ENCODE data around the gene NDUFS5.
"Not testable (repeated sequence)": the region's sequence is repeated elsewhere in the genome, so short reads cannot be mapped to it uniquely, and the experiment has no call there.

The NDUFS5 gene

GRCh38 chr1:39063775-39064174, 37.6 kb downstream of the NDUFS5 start:
- DNase-seq (ENCODE audit: low read depth): no peak

GRCh38 chr1:39065542-39065941, 39.4 kb downstream of the NDUFS5 start:
- no peak for DNase-seq (ENCODE audit: low read depth)

GRCh38 chr1:39068227-39068626, 42.1 kb downstream of the NDUFS5 start:
- not testable (repeated sequence) for DNase-seq (ENCODE audit: low read depth)

- DNase-seq (ENCODE audit: low read depth): not testable (repeated sequence)
Observed at GRCh38 chr1:39071557-39071956, 45.4 kb downstream of the NDUFS5 start.

GRCh38 chr1:39076127-39076798, 50.1 kb downstream of the NDUFS5 start:
- no peak for DNase-seq (ENCODE audit: low read depth)

- DNase-seq (ENCODE audit: low read depth): no peak
Observed at GRCh38 chr1:39076799-39077148, 50.6 kb downstream of the NDUFS5 start.

GRCh38 chr1:39080269-39080826, 54.2 kb downstream of the NDUFS5 start:
- no peak for DNase-seq (ENCODE audit: low read depth)

GRCh38 chr1:39080831-39081270, 54.7 kb downstream of the NDUFS5 start:
- no peak for DNase-seq (ENCODE audit: low read depth)

GRCh38 chr1:39081271-39082009, 55.3 kb downstream of the NDUFS5 start:
- no peak for DNase-seq (ENCODE audit: low read depth)

- no peak for DNase-seq (ENCODE audit: low read depth)
Observed at GRCh38 chr1:39082010-39082799, 56.1 kb downstream of the NDUFS5 start.

- no peak for DNase-seq (ENCODE audit: low read depth)
Observed at GRCh38 chr1:39082811-39083576, 56.8 kb downstream of the NDUFS5 start.

- no peak for DNase-seq (ENCODE audit: low read depth)
Observed at GRCh38 chr1:39084191-39084590, 58.0 kb downstream of the NDUFS5 start.

All from HS-27A (cell line).